Immature natural killer cell (primary cell): ENCODE results near the gene CARD11. TPM values are rescaled to one million over a fixed set of nuclear protein-coding genes. Genes with fewer than 3 reads are reported as not detected.
"Not testable (repeated sequence)": the region's sequence is repeated elsewhere in the genome, so short reads cannot be mapped to it uniquely, and the experiment has no call there.

Experiments
- DNase-seq, 3 donors: peaks; one replicate each; pipeline ENCODE4 v3.0.0; 2022; ENCODE audit warnings: mixed read lengths in 1 of 3
- H3K27ac Mint-ChIP-seq, 6 donors: one replicate each; pipeline ENCODE4 v1.8.0; 2020; ENCODE audit warnings: mixed read lengths in 6 of 6, mild to moderate bottlenecking in 5 of 6, inconsistent platforms in 4 of 6, moderate library complexity in 3 of 6
- H3K27me3 Mint-ChIP-seq, 3 donors: one replicate each; pipeline ENCODE4 v1.8.0; 2020 to 2021; ENCODE audit warnings: low read depth in 3 of 3, mild to moderate bottlenecking in 3 of 3, mixed read lengths in 3 of 3, moderate library complexity in 3 of 3, inconsistent platforms in 1 of 3
- H3K36me3 Mint-ChIP-seq, 3 donors: one replicate each; pipeline ENCODE4 v1.8.0; 2020; ENCODE audit warnings: mixed read lengths in 3 of 3, inconsistent platforms in 2 of 3, mild to moderate bottlenecking in 2 of 3
- H3K4me1 Mint-ChIP-seq, 2 donors: one replicate each; pipeline ENCODE4 v1.8.0; 2020; ENCODE audit warnings: inconsistent platforms in 2 of 2, mild to moderate bottlenecking in 2 of 2, mixed read lengths in 2 of 2, moderate library complexity in 1 of 2
- H3K4me3 Mint-ChIP-seq, 5 donors: one replicate each; pipeline ENCODE4 v1.8.0; 2020; ENCODE audit warnings: mild to moderate bottlenecking in 5 of 5, mixed read lengths in 5 of 5, inconsistent platforms in 3 of 5, moderate library complexity in 3 of 5
- H3K9me3 Mint-ChIP-seq, 6 donors: one replicate each; pipeline ENCODE4 v1.8.0; 2020; ENCODE audit warnings: mild to moderate bottlenecking in 6 of 6, mixed read lengths in 6 of 6, inconsistent platforms in 4 of 6, moderate library complexity in 3 of 6
- polyA plus RNA-seq, 3 donors: library from polyadenylated mRNA; unstranded; fragments of 300-500 nt; fragmentation: Illumina TruSeq; gene quantifications; one replicate each; pipeline ENCODE4 v1.2.3, GENCODE V29; 2021

CARD11 gene
- polyA plus RNA-seq, 3 donors from 2014 or later: 3.3 to 76.5 (median 18.7) TPM

- H3K4me3 Mint-ChIP-seq: no peak overlapping the region
Observed at GRCh38 chr7:2926120-2926895, 117.4 kb downstream of the CARD11 start.

GRCh38 chr7:2924866-2925840, 118.5 kb downstream of the CARD11 start:
- Mint-ChIP-seq H3K27me3 (peaks cover 12 to 29% (median 17%) of the 10 kb centered on the region in 3 donors), H3K36me3 (peaks cover 12 to 25% (median 21%) of the 10 kb centered on the region in 3 donors), H3K4me1 (peaks cover 0 to 2% of the 10 kb centered on the region in 2 donors), H3K4me3 (no peak overlapping the region), H3K9me3 (peaks cover 0 to 2% (median 0%) of the 10 kb centered on the region in 6 donors), H3K27ac (peak overlapping the region in 2 of 6 donors; percentile 62 to 65)
- DNase-seq: no peak

More at GRCh38 chr7:2926120-2926895, 117.4 kb downstream of the CARD11 start:
- Mint-ChIP-seq H3K27me3 (peaks cover 9 to 27% (median 12%) of the 10 kb centered on the region in 3 donors), H3K36me3 (peaks cover 4 to 16% (median 15%) of the 10 kb centered on the region in 3 donors), H3K4me1 (peaks cover 0 to 2% of the 10 kb centered on the region in 2 donors), H3K27ac (peak overlapping the region in 3 of 6 donors; percentile 53 to 67 (median 65)), H3K9me3 (no peaks in the 10 kb centered on the region)
- DNase-seq: no peak

GRCh38 chr7:2923886-2924574, 119.6 kb downstream of the CARD11 start:
- H3K9me3 Mint-ChIP-seq: peaks cover 0 to 2% (median 0%) of the 10 kb centered on the region in 6 donors
- peaks cover 0 to 2% of the 10 kb centered on the region in 2 donors for H3K4me1 Mint-ChIP-seq
- no peak overlapping the region for H3K4me3 Mint-ChIP-seq
- DNase-seq: no peak
- peak overlapping the region in 1 of 6 donors; percentile 48 for H3K27ac Mint-ChIP-seq
- H3K36me3 Mint-ChIP-seq: peaks cover 19 to 33% (median 29%) of the 10 kb centered on the region in 3 donors
- H3K27me3 Mint-ChIP-seq: peaks cover 10 to 26% (median 25%) of the 10 kb centered on the region in 3 donors

GRCh38 chr7:2923291-2923781, 120.3 kb downstream of the CARD11 start:
- no peak overlapping the region for H3K4me3 Mint-ChIP-seq
- H3K4me1 Mint-ChIP-seq: peaks cover 0 to 2% of the 10 kb centered on the region in 2 donors
- peaks cover 10 to 27% (median 26%) of the 10 kb centered on the region in 3 donors for H3K27me3 Mint-ChIP-seq
- H3K27ac Mint-ChIP-seq: no peak overlapping the region
- DNase-seq: no peak
- H3K9me3 Mint-ChIP-seq: peaks cover 0 to 2% (median 0%) of the 10 kb centered on the region in 6 donors
- H3K36me3 Mint-ChIP-seq: peaks cover 22 to 37% (median 33%) of the 10 kb centered on the region in 3 donors

- no peak overlapping the region for H3K4me3 Mint-ChIP-seq
- H3K4me1 Mint-ChIP-seq: peaks cover 0 to 2% of the 10 kb centered on the region in 2 donors
- no peak overlapping the region for H3K27ac Mint-ChIP-seq
- peaks cover 22 to 37% (median 33%) of the 10 kb centered on the region in 3 donors for H3K36me3 Mint-ChIP-seq
- no peak for DNase-seq
- peaks cover 0 to 2% (median 0%) of the 10 kb centered on the region in 6 donors for H3K9me3 Mint-ChIP-seq
- peaks cover 10 to 27% (median 26%) of the 10 kb centered on the region in 3 donors for H3K27me3 Mint-ChIP-seq
Observed at GRCh38 chr7:2922866-2923265, 120.8 kb downstream of the CARD11 start.

GRCh38 chr7:2922348-2922691, 121.3 kb downstream of the CARD11 start:
- Mint-ChIP-seq H3K9me3 (peaks cover 0 to 2% (median 0%) of the 10 kb centered on the region in 6 donors), H3K4me1 (peaks cover 0 to 2% of the 10 kb centered on the region in 2 donors), H3K27ac (no peak overlapping the region), H3K36me3 (peaks cover 22 to 35% (median 29%) of the 10 kb centered on the region in 3 donors), H3K27me3 (peaks cover 10 to 27% (median 26%) of the 10 kb centered on the region in 3 donors), H3K4me3 (no peak overlapping the region)
- no peak for DNase-seq

GRCh38 chr7:2921653-2922347, 121.9 kb downstream of the CARD11 start:
- DNase-seq: no peak
- H3K9me3 Mint-ChIP-seq: peaks cover 0 to 2% (median 0%) of the 10 kb centered on the region in 6 donors
- peaks cover 10 to 29% (median 28%) of the 10 kb centered on the region in 3 donors for H3K27me3 Mint-ChIP-seq
- H3K27ac Mint-ChIP-seq: peak overlapping the region in 4 of 6 donors; percentile 3 to 31 (median 17)
- H3K36me3 Mint-ChIP-seq: peaks cover 25 to 40% (median 33%) of the 10 kb centered on the region in 3 donors
- H3K4me1 Mint-ChIP-seq: peaks cover 0 to 3% of the 10 kb centered on the region in 2 donors
- no peak overlapping the region for H3K4me3 Mint-ChIP-seq

- Mint-ChIP-seq H3K4me1 (peaks cover 0 to 8% of the 10 kb centered on the region in 2 donors), H3K36me3 (peaks cover 31 to 43% (median 31%) of the 10 kb centered on the region in 3 donors), H3K4me3 (no peak overlapping the region), H3K27me3 (peaks cover 10 to 29% (median 27%) of the 10 kb centered on the region in 3 donors), H3K27ac (peak overlapping the region in 3 of 6 donors; percentile 3 to 26 (median 8)), H3K9me3 (peaks cover 0 to 2% (median 0%) of the 10 kb centered on the region in 6 donors)
- DNase-seq: no peak
Observed at GRCh38 chr7:2920956-2921652, 122.6 kb downstream of the CARD11 start.

- Mint-ChIP-seq H3K27me3 (peaks cover 10 to 29% (median 26%) of the 10 kb centered on the region in 3 donors), H3K36me3 (peaks cover 30 to 43% (median 31%) of the 10 kb centered on the region in 3 donors)
- not testable (repeated sequence) for H3K27ac Mint-ChIP-seq, DNase-seq, H3K9me3 Mint-ChIP-seq, H3K4me3 Mint-ChIP-seq, H3K4me1 Mint-ChIP-seq
Observed at GRCh38 chr7:2920480-2920879, 123.2 kb downstream of the CARD11 start.

- peaks cover 0 to 2% (median 0%) of the 10 kb centered on the region in 6 donors for H3K9me3 Mint-ChIP-seq
- H3K27ac Mint-ChIP-seq: peak overlapping the region in 1 of 6 donors; percentile 37
- no peak overlapping the region for H3K4me3 Mint-ChIP-seq
- peaks cover 0 to 8% of the 10 kb centered on the region in 2 donors for H3K4me1 Mint-ChIP-seq
- peaks cover 9 to 28% (median 24%) of the 10 kb centered on the region in 3 donors for H3K27me3 Mint-ChIP-seq
- peaks cover 30 to 43% (median 31%) of the 10 kb centered on the region in 3 donors for H3K36me3 Mint-ChIP-seq
- DNase-seq: no peak
Observed at GRCh38 chr7:2920041-2920440, 123.6 kb downstream of the CARD11 start.

GRCh38 chr7:2919256-2919655, 124.4 kb downstream of the CARD11 start:
- Mint-ChIP-seq H3K4me1 (peaks cover 0 to 8% of the 10 kb centered on the region in 2 donors), H3K27ac (peak overlapping the region in 3 of 6 donors; percentile 23 to 37 (median 34)), H3K4me3 (no peak overlapping the region), H3K36me3 (peaks cover 30 to 43% (median 31%) of the 10 kb centered on the region in 3 donors), H3K9me3 (peaks cover 0 to 2% (median 0%) of the 10 kb centered on the region in 6 donors), H3K27me3 (peaks cover 9 to 28% (median 24%) of the 10 kb centered on the region in 3 donors)
- no peak for DNase-seq
